MCF 10A (cell line): ENCODE data around the gene BTG4. TPM values are rescaled to one million over a fixed set of nuclear protein-coding genes. Genes with fewer than 3 reads are reported as not detected.

ENCODE experiments used
- BruUV-seq: library from RNA; stranded (reverse); fragments of 400-500 nt; replicated peaks from 2 replicates; lab custom pipeline; 2021; lab: Mats Ljungman, UMichigan
- CTCF ChIA-PET: fragments of 300-600 bp; sonication (Branson Sonifier 250); formaldehyde crosslinking; extraction: SDS; loops from one replicate; lab custom pipeline; 2021; ENCODE audit warnings: antibody characterized with exemption, inconsistent platforms; lab: Yijun Ruan, JAX
- POLR2A ChIA-PET: fragments of 300-600, 350-650 bp; sonication (Branson Sonifier 250); formaldehyde crosslinking; extraction: SDS; loops from one replicate; lab custom pipeline; 2020; ENCODE audit warnings: antibody characterized with exemption, inconsistent platforms; lab: Yijun Ruan, JAX
- DNase-seq: peaks from one replicate; pipeline ENCODE4 v3.0.0-alpha.2; 2018; ENCODE audit not compliant: unreplicated experiment
- H3K27ac Mint-ChIP-seq: one replicate; pipeline ENCODE4 v1.8.0; 2022; ENCODE audit warnings: mild to moderate bottlenecking, low read depth, mixed read lengths; ENCODE audit not compliant: unreplicated experiment
- H3K27me3 Mint-ChIP-seq: one replicate; pipeline ENCODE4 v1.8.0; 2022; ENCODE audit warnings: mixed read lengths; ENCODE audit not compliant: insufficient read depth, unreplicated experiment
- H3K36me3 Mint-ChIP-seq: one replicate; pipeline ENCODE4 v1.8.0; 2022; ENCODE audit warnings: mild to moderate bottlenecking, moderate library complexity, mixed read lengths; ENCODE audit not compliant: insufficient read depth, unreplicated experiment
- H3K4me1 Mint-ChIP-seq: one replicate; pipeline ENCODE4 v1.8.0; 2022; ENCODE audit warnings: mixed read lengths; ENCODE audit not compliant: insufficient read depth, unreplicated experiment
- H3K4me3 Mint-ChIP-seq: one replicate; pipeline ENCODE4 v1.8.0; 2022; ENCODE audit warnings: mild to moderate bottlenecking, moderate library complexity, mixed read lengths; ENCODE audit not compliant: unreplicated experiment
- H3K9me3 Mint-ChIP-seq: one replicate; pipeline ENCODE4 v1.8.0; 2022; ENCODE audit warnings: mixed read lengths; ENCODE audit not compliant: unreplicated experiment
- intact Hi-C: fragments of 100-400 bp; cut with micrococcal nuclease; formaldehyde crosslinking; loops from 2 replicates; pipeline ENCODE4 v1.14.1; 2022
- total RNA-seq: library from RNA; stranded (reverse); gene quantifications from 2 replicates; pipeline ENCODE4 v1.2.3, GENCODE V29; 2022
- TF ChIP-seq, protein P1 (sequence below): fragments of 200-600 bp; IDR thresholded peaks from one replicate; pipeline ENCODE4 v1.8.0; 2022; ENCODE audit warnings: antibody characterized with exemption, mild to moderate bottlenecking; ENCODE audit not compliant: unreplicated experiment

The BTG4 gene
- total RNA-seq, 1 experiment from 2014 or later, result not detected

- Mint-ChIP-seq H3K36me3 (no peaks in the 10 kb centered on the region), H3K9me3 (no peaks in the 10 kb centered on the region), H3K27me3 (no peaks in the 10 kb centered on the region), H3K4me3 (no peak overlapping the region), H3K27ac (no peak overlapping the region), H3K4me1 (peaks cover 7% of the 10 kb centered on the region)
- TF ChIP-seq, protein P1, sequence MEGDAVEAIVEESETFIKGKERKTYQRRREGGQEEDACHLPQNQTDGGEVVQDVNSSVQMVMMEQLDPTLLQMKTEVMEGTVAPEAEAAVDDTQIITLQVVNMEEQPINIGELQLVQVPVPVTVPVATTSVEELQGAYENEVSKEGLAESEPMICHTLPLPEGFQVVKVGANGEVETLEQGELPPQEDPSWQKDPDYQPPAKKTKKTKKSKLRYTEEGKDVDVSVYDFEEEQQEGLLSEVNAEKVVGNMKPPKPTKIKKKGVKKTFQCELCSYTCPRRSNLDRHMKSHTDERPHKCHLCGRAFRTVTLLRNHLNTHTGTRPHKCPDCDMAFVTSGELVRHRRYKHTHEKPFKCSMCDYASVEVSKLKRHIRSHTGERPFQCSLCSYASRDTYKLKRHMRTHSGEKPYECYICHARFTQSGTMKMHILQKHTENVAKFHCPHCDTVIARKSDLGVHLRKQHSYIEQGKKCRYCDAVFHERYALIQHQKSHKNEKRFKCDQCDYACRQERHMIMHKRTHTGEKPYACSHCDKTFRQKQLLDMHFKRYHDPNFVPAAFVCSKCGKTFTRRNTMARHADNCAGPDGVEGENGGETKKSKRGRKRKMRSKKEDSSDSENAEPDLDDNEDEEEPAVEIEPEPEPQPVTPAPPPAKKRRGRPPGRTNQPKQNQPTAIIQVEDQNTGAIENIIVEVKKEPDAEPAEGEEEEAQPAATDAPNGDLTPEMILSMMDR, result no peak
- no TSS peak for BruUV-seq
- ChIA-PET POLR2A (interaction anchor here (0.6 to 1.4 kb wide), 3 partner anchors 41 to 699 kb away, joined by 3 to 4 read pairs (median 3); partner anchors contain the start of gene PPP2R1B), CTCF (interaction anchor here (0.7 to 1.2 kb wide), 2 partner anchors 91 to 510 kb away, joined by 3 read pairs; no protein-coding TSS in a partner anchor)
- DNase-seq, result no peak
- intact Hi-C loops, result no loop called here
These were observed 52.5 kb downstream of the BTG4 start for GRCh38 chr11:111459506-111460270.

DNA sequence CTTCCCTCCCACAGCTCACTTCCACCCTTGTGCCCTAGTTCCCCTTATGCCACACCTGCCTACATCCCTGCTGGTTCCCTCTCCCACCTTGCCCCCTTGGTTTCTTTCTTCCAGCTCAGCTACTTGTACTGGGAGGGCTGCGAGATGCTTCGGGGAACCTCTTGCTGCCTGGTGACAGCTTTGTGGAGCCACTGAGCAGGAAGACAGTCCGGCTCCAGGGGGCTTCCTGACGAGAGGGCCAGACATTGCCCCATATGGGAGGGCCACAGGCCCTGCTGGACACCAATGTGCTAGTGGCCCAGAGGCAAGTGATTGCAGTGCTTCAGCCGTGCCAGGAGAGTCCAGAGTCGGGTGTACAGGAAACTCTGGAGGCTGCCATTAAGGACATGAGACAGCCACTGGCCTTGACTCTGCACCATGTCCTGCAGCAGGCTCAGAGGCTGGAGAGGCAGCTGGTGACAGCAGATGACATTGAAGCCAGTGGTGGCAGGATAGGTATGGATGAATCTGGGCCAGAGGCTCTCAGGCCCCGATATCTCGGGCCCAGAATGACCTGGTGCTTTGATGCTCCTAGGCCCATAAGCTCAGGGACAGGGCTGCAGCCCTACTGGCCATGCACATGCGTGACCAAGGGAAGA lies 54.3 kb downstream of the BTG4 start:
- intact Hi-C loops, result no loop called here
- ChIA-PET CTCF (interaction anchor here (0.6 to 1.5 kb wide), 2 partner anchors 10 to 581 kb away, joined by 3 to 4 read pairs; no protein-coding TSS in a partner anchor), POLR2A (no interaction called here)
- no TSS peak for BruUV-seq
- Mint-ChIP-seq H3K36me3 (no peaks in the 10 kb centered on the region), H3K27ac (no peak overlapping the region), H3K4me3 (no peak overlapping the region), H3K4me1 (peaks cover 6% of the 10 kb centered on the region), H3K9me3 (no peaks in the 10 kb centered on the region), H3K27me3 (peaks cover 2% of the 10 kb centered on the region)
- DNase-seq, result no peak
- TF ChIP-seq, protein P1, result no peak

DNA sequence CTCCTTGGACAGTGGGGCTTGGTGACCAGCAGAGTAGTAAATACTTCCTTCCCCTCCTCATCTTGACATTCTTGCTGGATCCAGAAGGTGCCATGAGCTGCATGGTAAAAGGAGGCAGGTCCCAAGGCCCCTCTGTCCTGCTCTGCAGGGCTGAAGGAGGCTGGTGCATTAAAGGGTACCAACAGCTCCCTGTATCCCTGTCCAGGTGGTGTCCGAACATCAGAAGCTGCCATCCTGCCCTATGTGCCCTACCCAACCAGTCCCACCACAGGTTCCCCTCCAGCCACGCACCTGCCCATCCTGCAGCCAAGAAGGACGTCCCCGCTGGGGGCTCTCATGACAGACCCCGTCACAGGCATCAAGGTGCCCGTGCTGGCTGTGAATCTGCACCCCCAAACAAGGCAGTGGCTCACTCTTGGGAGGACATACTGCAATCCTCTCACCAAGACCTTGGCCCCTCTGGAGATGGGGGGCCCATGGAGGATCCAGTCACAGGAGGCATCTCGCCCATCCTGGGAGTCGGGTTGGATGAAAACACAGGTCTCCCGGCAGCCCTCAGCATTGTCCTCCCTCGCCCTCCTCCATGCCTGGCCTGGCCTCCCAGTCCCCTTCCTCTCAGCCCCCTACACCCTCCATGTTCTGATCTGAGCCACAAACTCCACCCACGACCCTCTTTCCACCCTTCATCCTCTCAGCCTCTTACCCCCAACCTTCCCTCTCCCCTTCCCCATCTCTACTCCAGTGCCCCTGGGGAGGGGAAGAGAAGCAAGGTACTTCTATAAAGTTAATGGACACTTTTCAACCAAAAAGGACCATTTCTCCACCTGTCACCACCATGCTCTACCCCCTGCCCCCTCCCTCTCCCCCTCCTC lies 55.1 kb downstream of the BTG4 start:
- H3K9me3 Mint-ChIP-seq, result no peaks in the 10 kb centered on the region
- DNase-seq, result no peak
- TF ChIP-seq, protein P1, result no peak
- ChIA-PET CTCF (interaction anchor here (1.5 to 4.5 kb wide), 3 partner anchors 10 to 98 kb away, joined by 4 to 25 read pairs (median 14); no protein-coding TSS in a partner anchor), POLR2A (interaction anchor here (1.2 kb wide), 1 partner anchor 97 kb away, joined by 5 read pairs; no protein-coding TSS in a partner anchor)
- H3K36me3 Mint-ChIP-seq, result no peaks in the 10 kb centered on the region
- peaks cover 9% of the 10 kb centered on the region for H3K27me3 Mint-ChIP-seq
- no peak overlapping the region for H3K27ac Mint-ChIP-seq
- H3K4me3 Mint-ChIP-seq, result no peak overlapping the region
- intact Hi-C loops, result no loop called here
- H3K4me1 Mint-ChIP-seq, result peaks cover 6% of the 10 kb centered on the region
- BruUV-seq, result no TSS peak
